Body of pancreas (tissue), 4 donors: ENCODE results near the gene ARFGAP3. TPM values are rescaled to one million over a fixed set of nuclear protein-coding genes. Genes with fewer than 3 reads are reported as not detected.

ENCODE experiments used
- ATAC-seq: fragments of 150-250 bp; one replicate; pipeline ENCODE4 v1.9.1; 2016
- DNase-seq, 4 donors: peaks; one replicate each; pipeline ENCODE4 v3.0.0-alpha.2; 2019
- H3K27ac ChIP-seq, 4 donors: fragments of 200-600 bp; sonication (generic); 1 replicate in 3 of 4; 2 replicates in 1 of 4; pipeline versions ENCODE4 v1.5.1 to v1.6.1; 2016 to 2019; ENCODE audit warnings: mild to moderate bottlenecking in 1 of 4, mixed read lengths in 1 of 4, moderate library complexity in 1 of 4
- H3K27me3 ChIP-seq, 2 donors: fragments of 200-600 bp; sonication (generic); one replicate each; pipeline ENCODE4 v1.6.0; 2016; ENCODE audit warnings: mild to moderate bottlenecking in 1 of 2
- H3K36me3 ChIP-seq, 2 donors: fragments of 200-600 bp; sonication (generic); replicated peaks in 1 of 2; 2 replicates each; pipeline ENCODE4 v1.5.1; 2016; ENCODE audit warnings: low read depth in 2 of 2; ENCODE audit not compliant: insufficient read depth in 1 of 2
- H3K4me1 ChIP-seq: fragments of 200-600 bp; sonication (generic); one replicate; pipeline ENCODE4 v1.6.0; 2016
- H3K4me3 ChIP-seq, 2 donors: fragments of 200-600 bp; sonication (generic); 1 replicate in 1 of 2; 2 replicates in 1 of 2; pipeline ENCODE4 v1.5.1; 2016 to 2019
- H3K9me3 ChIP-seq, 3 donors: fragments of 200-600 bp; sonication (generic); 1 replicate in 2 of 3; 2 replicates in 1 of 3; pipeline ENCODE4 v1.5.1; 2016
- CTCF ChIP-seq, 7 experiments: fragments of 450-650 bp in 4 of 7; fragments of 200-600 bp in 3 of 7; sonication (generic) in 3 of 7; IDR thresholded peaks; one replicate each; pipeline ENCODE4 v1.5.1; 2016 to 2019; ENCODE audit warnings: antibody characterized with exemption in 7 of 7
- POLR2A ChIP-seq, 3 donors: fragments of 450-650 bp; IDR thresholded peaks; one replicate each; pipeline ENCODE4 v1.6.1; 2016; ENCODE audit warnings: antibody characterized with exemption in 3 of 3, mild to moderate bottlenecking in 2 of 3
- WGBS, 2 donors: methylation state at CpG; one replicate each; pipeline ENCODE4 v1.1.5; 2017; 5-methylcytosine and 5-hydroxymethylcytosine counted together
- intact Hi-C: fragments of 100-400 bp; cut with DNase I; formaldehyde crosslinking; loops from one replicate; pipeline ENCODE4 v1.15.1; 2023
- total RNA-seq, 2 donors: library from RNA; depleted of rRNA; stranded (reverse); fragments of >200 nt; gene quantifications; one replicate each; pipeline ENCODE4 v1.1.0, GENCODE V29; 2016

ARFGAP3 gene
- total RNA-seq, 2 donors from 2014 or later: 64.3 to 73.2 TPM

- H3K27me3 ChIP-seq: no peaks in the 10 kb centered on the region
- no peaks in the 10 kb centered on the region for H3K9me3 ChIP-seq
- no peak overlapping the region for H3K4me3 ChIP-seq
- no peak overlapping the region for H3K27ac ChIP-seq
- 69 to 84% methylated on average over 5 of the region's 5 CpGs for WGBS, 2 donors
- peak in 1 of 4 donors; percentile 6 for DNase-seq
- intact Hi-C loops: no loop called here
- TF ChIP-seq CTCF (IDR thresholded peaks at IDR 0.05): no peak
- no peak for TF ChIP-seq POLR2A (IDR thresholded peaks at IDR 0.05)
- peaks cover 6 to 40% of the 10 kb centered on the region in 2 donors for H3K36me3 ChIP-seq
- no peak for ATAC-seq
- H3K4me1 ChIP-seq: no peaks in the 10 kb centered on the region
Measured at GRCh38 chr22:42797011-42797410, 60.1 kb downstream of the ARFGAP3 start.

DNA sequence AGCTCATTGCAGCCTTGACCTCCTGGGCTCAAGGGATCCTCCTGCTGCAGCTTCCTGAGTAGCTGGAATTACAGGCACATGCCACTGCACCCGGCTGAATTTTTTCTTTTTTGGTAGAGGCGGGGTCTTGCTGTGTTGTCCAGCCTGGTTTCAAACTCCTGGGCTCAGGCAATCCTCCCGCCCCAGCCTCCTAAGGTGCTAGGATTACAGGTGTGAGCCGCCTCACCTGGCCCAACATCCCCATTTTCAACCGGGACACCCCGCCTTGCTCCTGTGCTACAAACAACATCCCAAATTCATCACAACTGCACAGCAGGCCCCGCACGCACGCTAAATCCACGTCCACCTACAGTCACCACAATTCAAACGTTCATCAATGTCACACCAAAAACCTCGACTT is 61.0 kb downstream of the ARFGAP3 start:
- no peak for TF ChIP-seq CTCF (IDR thresholded peaks at IDR 0.05)
- TF ChIP-seq POLR2A (IDR thresholded peaks at IDR 0.05): no peak
- H3K9me3 ChIP-seq: no peaks in the 10 kb centered on the region
- ATAC-seq: no peak
- H3K36me3 ChIP-seq: peaks cover 6 to 40% of the 10 kb centered on the region in 2 donors
- no peak for DNase-seq
- no peak overlapping the region for H3K27ac ChIP-seq
- H3K27me3 ChIP-seq: no peaks in the 10 kb centered on the region
- no peaks in the 10 kb centered on the region for H3K4me1 ChIP-seq
- WGBS, 2 donors: 78 to 87% methylated on average over 12 of the region's 12 CpGs
- H3K4me3 ChIP-seq: no peak overlapping the region
- intact Hi-C loops: no loop called here

DNA sequence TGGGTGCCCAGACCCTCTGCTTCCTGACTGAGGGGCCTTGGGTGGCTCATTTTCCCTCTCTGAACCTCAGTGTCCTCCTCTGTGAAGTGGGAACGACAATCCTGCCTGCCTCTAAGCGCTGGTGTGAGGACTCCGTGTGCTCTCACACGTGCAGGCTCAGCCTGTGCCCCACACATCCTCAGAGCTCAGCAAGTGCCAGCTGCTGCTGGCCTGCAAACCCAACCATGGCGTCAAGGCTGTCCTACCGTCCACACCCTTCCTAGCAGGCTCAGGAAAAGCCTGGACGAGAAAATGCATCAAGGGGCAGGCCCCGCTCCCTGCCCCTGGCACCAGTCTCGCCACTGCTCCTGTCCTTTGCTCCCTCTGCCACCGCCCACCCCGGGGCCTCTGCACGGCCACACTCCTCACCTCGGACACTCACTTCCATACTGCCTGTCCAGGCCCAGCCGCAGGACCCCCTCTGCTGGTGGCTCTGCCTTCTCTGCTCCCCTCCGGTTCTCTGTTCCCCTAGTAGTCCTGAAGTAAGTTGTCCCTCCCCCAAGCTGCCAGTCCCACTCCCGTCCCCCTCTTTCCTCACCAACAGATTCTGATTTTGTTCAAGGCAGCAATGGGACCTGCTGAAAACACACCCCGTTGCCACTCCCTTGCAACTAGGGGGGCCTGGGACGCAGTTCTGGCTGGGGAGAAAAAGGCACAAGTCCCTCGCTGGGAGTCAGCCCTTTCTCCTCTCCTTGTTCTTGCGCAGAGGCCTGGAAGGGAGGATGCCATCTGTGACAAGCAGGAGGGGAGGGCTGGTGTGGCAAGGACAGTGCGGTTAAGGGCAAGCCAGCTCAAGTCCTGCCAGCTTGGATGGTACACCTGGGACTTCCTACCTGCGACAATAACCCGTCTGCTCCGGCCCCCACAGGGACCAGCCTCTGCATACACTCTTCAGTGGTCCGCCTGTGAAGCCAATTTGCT is 62.2 kb downstream of the ARFGAP3 start:
- H3K27me3 ChIP-seq: no peaks in the 10 kb centered on the region
- no peaks in the 10 kb centered on the region for H3K4me1 ChIP-seq
- H3K27ac ChIP-seq: no peak overlapping the region
- intact Hi-C loops: no loop called here
- ATAC-seq (no peak), DNase-seq (peak in 1 of 4 donors; percentile 10)
- 84% methylated on average over 18 to 25 of the region's 25 CpGs for WGBS, 2 donors
- no peak overlapping the region for H3K4me3 ChIP-seq
- TF ChIP-seq POLR2A (IDR thresholded peaks at IDR 0.05) (no peak), CTCF (IDR thresholded peaks at IDR 0.05) (no peak)
- H3K9me3 ChIP-seq: no peaks in the 10 kb centered on the region
- peaks cover 6 to 34% of the 10 kb centered on the region in 2 donors for H3K36me3 ChIP-seq

GRCh38 chr22:42793848-42794405 is 63.1 kb downstream of the ARFGAP3 start:
- no peak for ATAC-seq
- Histone ChIP-seq H3K27ac (no peak overlapping the region), H3K4me3 (no peak overlapping the region), H3K27me3 (no peaks in the 10 kb centered on the region), H3K36me3 (peaks cover 6 to 25% of the 10 kb centered on the region in 2 donors), H3K9me3 (no peaks in the 10 kb centered on the region), H3K4me1 (no peaks in the 10 kb centered on the region)
- TF ChIP-seq POLR2A (IDR thresholded peaks at IDR 0.05) (no peak), CTCF (IDR thresholded peaks at IDR 0.05) (no peak)
- intact Hi-C loops: no loop called here
- WGBS, 2 donors: 79 to 100% methylated on average over 1 to 14 of the region's 15 CpGs
- peak in 1 of 4 donors; percentile 11 for DNase-seq
